ENCODE measurements around the gene P2RY2.

DNA sequence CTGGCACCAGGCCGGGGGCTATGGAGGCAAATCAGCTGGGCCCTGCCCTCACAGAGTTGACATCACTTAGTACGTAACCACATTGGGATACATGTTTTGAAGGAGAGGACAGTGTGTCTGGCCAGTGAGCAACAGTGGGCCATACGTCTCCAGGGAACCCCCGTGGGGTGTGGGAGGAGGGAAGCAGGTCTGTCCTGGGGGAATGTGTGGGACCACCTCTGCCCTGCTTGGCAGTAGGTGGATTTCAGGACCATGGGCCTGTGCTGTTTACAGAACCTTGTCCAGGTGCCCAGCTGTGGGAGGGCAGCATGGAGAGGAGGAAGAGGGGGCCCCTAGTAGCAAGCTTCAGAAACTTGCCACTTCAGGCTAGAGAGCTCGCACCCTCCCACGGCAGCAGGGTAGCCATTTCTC is 21.0 kb downstream of the P2RY2 start:
- TF ChIP-seq, protein P1, sequence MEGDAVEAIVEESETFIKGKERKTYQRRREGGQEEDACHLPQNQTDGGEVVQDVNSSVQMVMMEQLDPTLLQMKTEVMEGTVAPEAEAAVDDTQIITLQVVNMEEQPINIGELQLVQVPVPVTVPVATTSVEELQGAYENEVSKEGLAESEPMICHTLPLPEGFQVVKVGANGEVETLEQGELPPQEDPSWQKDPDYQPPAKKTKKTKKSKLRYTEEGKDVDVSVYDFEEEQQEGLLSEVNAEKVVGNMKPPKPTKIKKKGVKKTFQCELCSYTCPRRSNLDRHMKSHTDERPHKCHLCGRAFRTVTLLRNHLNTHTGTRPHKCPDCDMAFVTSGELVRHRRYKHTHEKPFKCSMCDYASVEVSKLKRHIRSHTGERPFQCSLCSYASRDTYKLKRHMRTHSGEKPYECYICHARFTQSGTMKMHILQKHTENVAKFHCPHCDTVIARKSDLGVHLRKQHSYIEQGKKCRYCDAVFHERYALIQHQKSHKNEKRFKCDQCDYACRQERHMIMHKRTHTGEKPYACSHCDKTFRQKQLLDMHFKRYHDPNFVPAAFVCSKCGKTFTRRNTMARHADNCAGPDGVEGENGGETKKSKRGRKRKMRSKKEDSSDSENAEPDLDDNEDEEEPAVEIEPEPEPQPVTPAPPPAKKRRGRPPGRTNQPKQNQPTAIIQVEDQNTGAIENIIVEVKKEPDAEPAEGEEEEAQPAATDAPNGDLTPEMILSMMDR (IDR thresholded peaks at IDR 0.05; ENCODE audit: insufficient read depth, low read depth, low read length): no peak
- TF ChIP-seq EZH2 (IDR thresholded peaks at IDR 0.05; ENCODE audit: insufficient read depth, low read length): no peak

All from astrocyte (in vitro differentiated cells and primary cell).